H9 (cell line): Measurements from ENCODE around the gene DCHS1. TPM values are rescaled to one million over a fixed set of nuclear protein-coding genes. Genes with fewer than 3 reads are reported as not detected.

Experiments
- DNase-seq: peaks from one replicate; pipeline ENCODE4 v3.0.0-alpha.2; 2017
- H2AFZ ChIP-seq: one replicate; pipeline ENCODE4 v1.6.1; 2013; ENCODE audit warnings: mild to moderate bottlenecking, low read length, control low read depth, moderate library complexity
- H2AK5ac ChIP-seq: 2 replicates; pipeline ENCODE4 v1.6.1; 2013; ENCODE audit warnings: low read length, control low read depth, mixed read lengths; ENCODE audit not compliant: insufficient read length
- H2BK120ac ChIP-seq: one replicate; pipeline ENCODE4 v1.6.1; 2013; ENCODE audit warnings: low read depth, mild to moderate bottlenecking, low read length, control low read depth, inconsistent platforms; ENCODE audit not compliant: poor library complexity, severe bottlenecking
- H2BK12ac ChIP-seq: 2 replicates; pipeline ENCODE4 v1.6.1; 2013; ENCODE audit warnings: low read length, control low read depth, mixed read lengths, low read depth; ENCODE audit not compliant: insufficient read length
- H2BK15ac ChIP-seq: 2 replicates; pipeline ENCODE4 v1.6.1; 2013; ENCODE audit warnings: low read depth, low read length, control low read depth
- H2BK20ac ChIP-seq: one replicate; pipeline ENCODE4 v1.6.1; 2013; ENCODE audit warnings: low read depth, mild to moderate bottlenecking, low read length, control low read depth, inconsistent platforms; ENCODE audit not compliant: poor library complexity, severe bottlenecking
- H2BK5ac ChIP-seq: 2 replicates; pipeline ENCODE4 v1.6.1; 2013; ENCODE audit warnings: low read length, control low read depth, mixed read lengths; ENCODE audit not compliant: insufficient read length
- H3K14ac ChIP-seq: 2 replicates; pipeline ENCODE4 v1.6.1; 2013; ENCODE audit warnings: low read length, control low read depth; ENCODE audit not compliant: insufficient read depth
- H3K18ac ChIP-seq: 2 replicates; pipeline ENCODE4 v1.6.1; 2013; ENCODE audit warnings: low read depth, mild to moderate bottlenecking, mixed read lengths, low read length, control low read depth; ENCODE audit not compliant: insufficient read length
- H3K23ac ChIP-seq: 2 replicates; pipeline ENCODE4 v1.6.1; 2013; ENCODE audit warnings: low read length, control low read depth, mixed read lengths, low read depth; ENCODE audit not compliant: insufficient read length
- H3K23me2 ChIP-seq: 2 replicates; pipeline ENCODE4 v1.6.1; 2013; ENCODE audit warnings: low read depth, mild to moderate bottlenecking, mixed read lengths, low read length, control low read depth; ENCODE audit not compliant: insufficient read length, poor library complexity, severe bottlenecking
- H3K27ac ChIP-seq: 2 replicates; pipeline ENCODE4 v1.5.1; 2013; ENCODE audit warnings: low read length, control low read depth, mixed read lengths, low read depth; ENCODE audit not compliant: insufficient read length
- H3K27me3 ChIP-seq: 2 replicates; pipeline ENCODE4 v1.6.1; 2013; ENCODE audit warnings: low read length, control low read depth, inconsistent platforms; ENCODE audit not compliant: insufficient read depth
- H3K4ac ChIP-seq: 2 replicates; pipeline ENCODE4 v1.6.1; 2013; ENCODE audit warnings: low read depth, mild to moderate bottlenecking, control low read depth, inconsistent platforms, low read length, moderate library complexity
- H3K4me1 ChIP-seq: 2 replicates; pipeline ENCODE4 v1.6.1; 2013; ENCODE audit warnings: low read length, control low read depth, inconsistent platforms; ENCODE audit not compliant: insufficient read depth
- H3K4me2 ChIP-seq: 2 replicates; pipeline ENCODE4 v1.6.1; 2013; ENCODE audit warnings: low read length, control low read depth, mixed read lengths; ENCODE audit not compliant: insufficient read length, insufficient read depth
- H3K56ac ChIP-seq: 2 replicates; pipeline ENCODE4 v1.6.1; 2013; ENCODE audit warnings: low read depth, mild to moderate bottlenecking, mixed read lengths, low read length, control low read depth; ENCODE audit not compliant: insufficient read length
- H3K79me1 ChIP-seq: 2 replicates; pipeline ENCODE4 v1.6.1; 2013; ENCODE audit warnings: low read depth, mild to moderate bottlenecking, moderate library complexity, low read length, control low read depth, inconsistent platforms; ENCODE audit not compliant: insufficient read depth, poor library complexity, severe bottlenecking
- H3K79me2 ChIP-seq: 2 replicates; pipeline ENCODE4 v1.6.1; 2013; ENCODE audit warnings: low read length, control low read depth, inconsistent platforms; ENCODE audit not compliant: insufficient read depth
- H3K9ac ChIP-seq: 2 replicates; pipeline ENCODE4 v1.6.1; 2013; ENCODE audit warnings: low read length, control low read depth, mixed read lengths; ENCODE audit not compliant: insufficient read length; ENCODE audit errors: extremely low read depth
- H3K9me3 ChIP-seq: one replicate; pipeline ENCODE4 v1.6.1; 2013; ENCODE audit warnings: low read depth, low read length, inconsistent platforms; ENCODE audit not compliant: control insufficient read depth
- H3T11ph ChIP-seq: one replicate; pipeline ENCODE4 v1.6.1; 2013; ENCODE audit warnings: mild to moderate bottlenecking, low read length, control low read depth, inconsistent platforms
- H4K20me1 ChIP-seq: one replicate; pipeline ENCODE4 v1.6.1; 2013; ENCODE audit not compliant: control insufficient read depth, insufficient read length, insufficient read depth
- H4K5ac ChIP-seq: 2 replicates; pipeline ENCODE4 v1.6.1; 2013; ENCODE audit warnings: low read depth, mild to moderate bottlenecking, mixed read lengths, low read length, control low read depth; ENCODE audit not compliant: insufficient read length
- H4K8ac ChIP-seq: replicated peaks from 2 replicates; pipeline ENCODE4 v1.6.1; 2013; ENCODE audit warnings: low read length, control low read depth, mixed read lengths, low read depth; ENCODE audit not compliant: insufficient read length
- H4K91ac ChIP-seq: 2 replicates; pipeline ENCODE4 v1.6.1; 2013; ENCODE audit warnings: low read depth, mild to moderate bottlenecking, moderate library complexity, mixed read lengths, low read length, control low read depth; ENCODE audit not compliant: insufficient read length
- H3K27ac Mint-ChIP-seq, 3 experiments: 2 replicates in 2 of 3; 3 replicates in 1 of 3; pipeline ENCODE4 v1.8.0; 2020 to 2021; ENCODE audit warnings: mixed read lengths in 3 of 3, mild to moderate bottlenecking in 1 of 3, moderate library complexity in 1 of 3
- H3K27me3 Mint-ChIP-seq: 2 replicates; pipeline ENCODE4 v1.8.0; 2021; ENCODE audit warnings: low read depth, mild to moderate bottlenecking, moderate library complexity, mixed read lengths
- H3K36me3 Mint-ChIP-seq, 3 experiments: 2 replicates in 2 of 3; 3 replicates in 1 of 3; pipeline ENCODE4 v1.8.0; 2020 to 2021; ENCODE audit warnings: low read depth in 3 of 3, mixed read lengths in 3 of 3; ENCODE audit not compliant: insufficient read depth in 1 of 3
- H3K4me1 Mint-ChIP-seq, 2 experiments: 2 replicates each; pipeline ENCODE4 v1.8.0; 2020; ENCODE audit warnings: mixed read lengths in 2 of 2
- H3K4me3 Mint-ChIP-seq, 2 experiments: 2 replicates in 1 of 2; 3 replicates in 1 of 2; pipeline ENCODE4 v1.8.0; 2020 to 2021; ENCODE audit warnings: mild to moderate bottlenecking in 2 of 2, mixed read lengths in 2 of 2, moderate library complexity in 1 of 2
- H3K9me3 Mint-ChIP-seq, 2 experiments: 2 replicates in 1 of 2; 3 replicates in 1 of 2; pipeline ENCODE4 v1.8.0; 2020; ENCODE audit warnings: mild to moderate bottlenecking in 2 of 2, mixed read lengths in 2 of 2, moderate library complexity in 1 of 2
- CTCF ChIP-seq: fragments of 200-600 bp; sonication (generic); conservative IDR thresholded peaks from 3 replicates; pipeline ENCODE4 v1.8.0; 2021; ENCODE audit warnings: antibody characterized with exemption, mild to moderate bottlenecking
- WGBS: extraction: QIAGEN DNeasy Blood & Tissue Kit; methylation state at CpG from one replicate; pipeline ENCODE4 v1.1.7; 2013; ENCODE audit warnings: missing lambda C conversion rate, low lambda C conversion rate, mixed read lengths; ENCODE audit not compliant: insufficient read length; ENCODE audit errors: extremely low coverage; 5-methylcytosine and 5-hydroxymethylcytosine counted together
- total RNA-seq: library from RNA; stranded (reverse); gene quantifications from 2 replicates; pipeline ENCODE4 v1.2.1, GENCODE V29; 2021

Gene DCHS1
- total RNA-seq, 1 experiment from 2014 or later: 12.5 TPM

- H3K9me3 ChIP-seq: no peaks in the 10 kb centered on the region
- no peak overlapping the region for H3K14ac ChIP-seq
- no peak overlapping the region for H3K4me2 ChIP-seq
- H2BK120ac ChIP-seq: no peak overlapping the region
- Mint-ChIP-seq H3K4me1 (peaks cover 6 to 11% of the 10 kb centered on the region in 2 experiments; a peak in 3 of 4 replicates), H3K4me3 (no peak overlapping the region), H3K27me3 (no peaks in the 10 kb centered on the region), H3K27ac (peak overlapping the region; percentile 4 to 49 (median 37); a peak in 2 of 7 replicates), H3K36me3 (peaks cover 2 to 27% (median 10%) of the 10 kb centered on the region in 3 experiments; a peak in 6 of 7 replicates), H3K9me3 (no peaks in the 10 kb centered on the region)
- TF ChIP-seq CTCF: no peak; the same call in 2 of the 3 replicates
- H2AK5ac ChIP-seq: no peak overlapping the region
- no peak overlapping the region for H3K56ac ChIP-seq
- no peak overlapping the region for H3K4ac ChIP-seq
- H3K9ac ChIP-seq: no peak overlapping the region
- no peak overlapping the region for H4K8ac ChIP-seq
- no peak overlapping the region for H3K18ac ChIP-seq
- no peaks in the 10 kb centered on the region for H3K23me2 ChIP-seq
- no CpG with 5 or more reads among the region's 3 CpGs for WGBS
- H4K5ac ChIP-seq: no peak overlapping the region
- H4K20me1 ChIP-seq: no peaks in the 10 kb centered on the region
- H3K23ac ChIP-seq: no peak overlapping the region
- no peaks in the 10 kb centered on the region for H3K27me3 ChIP-seq
- H2BK5ac ChIP-seq: no peak overlapping the region
- no peak overlapping the region for H2BK15ac ChIP-seq
- no peak overlapping the region for H3K27ac ChIP-seq
- no peak overlapping the region for H2BK12ac ChIP-seq
- H2BK20ac ChIP-seq: no peak overlapping the region
- no peak overlapping the region for H3T11ph ChIP-seq
- H3K79me2 ChIP-seq: no peaks in the 10 kb centered on the region
- no peaks in the 10 kb centered on the region for H3K4me1 ChIP-seq
- H2AFZ ChIP-seq: no peak overlapping the region
- no peaks in the 10 kb centered on the region for H3K79me1 ChIP-seq
- H4K91ac ChIP-seq: no peak overlapping the region
- DNase-seq: no peak
Measured at GRCh38 chr11:6594142-6594768, 61.4 kb downstream of the DCHS1 start.
